CD14-positive monocyte (primary cell): ENCODE data around the gene TKTL2. TPM values are rescaled to one million over a fixed set of nuclear protein-coding genes. Genes with fewer than 3 reads are reported as not detected.

ENCODE experiments used
- DNase-seq, 3 donors: peaks; one replicate each; pipeline ENCODE4 v3.0.0-alpha.2; 2011 to 2022
- H2AFZ ChIP-seq: 2 replicates; pipeline ENCODE4 v1.6.0; 2012; ENCODE audit warnings: mild to moderate bottlenecking, low read depth, low read length, inconsistent platforms; ENCODE audit not compliant: insufficient read depth, poor library complexity, severe bottlenecking
- H3K27ac ChIP-seq, 2 donors: 1 replicate in 1 of 2; 2 replicates in 1 of 2; pipeline ENCODE4 v1.5.1; 2012 to 2013; ENCODE audit warnings: low read length in 2 of 2, control low read depth in 1 of 2, inconsistent platforms in 1 of 2, low read depth in 1 of 2, mild to moderate bottlenecking in 1 of 2
- H3K27me3 ChIP-seq, 2 donors: one replicate each; pipeline versions ENCODE4 v1.6.0 to v1.6.1; 2011 to 2013; ENCODE audit warnings: low read length in 2 of 2; ENCODE audit not compliant: control insufficient read depth in 2 of 2, insufficient read depth in 2 of 2
- H3K36me3 ChIP-seq, 2 donors: replicated peaks in 1 of 2; 1 replicate in 1 of 2; 2 replicates in 1 of 2; pipeline versions ENCODE4 v1.5.1 to v1.6.1; 2012 to 2013; ENCODE audit warnings: low read length in 2 of 2, control low read depth in 1 of 2, inconsistent platforms in 1 of 2, mild to moderate bottlenecking in 1 of 2; ENCODE audit not compliant: insufficient read depth in 2 of 2, control insufficient read depth in 1 of 2
- H3K4me1 ChIP-seq, 2 donors: 1 replicate in 1 of 2; 2 replicates in 1 of 2; pipeline versions ENCODE4 v1.5.1 to v1.6.1; 2012 to 2013; ENCODE audit warnings: low read length in 2 of 2, control low read depth in 1 of 2, inconsistent platforms in 1 of 2, mild to moderate bottlenecking in 1 of 2, moderate library complexity in 1 of 2; ENCODE audit not compliant: insufficient read depth in 2 of 2, control insufficient read depth in 1 of 2
- H3K4me2 ChIP-seq: replicated peaks from 2 replicates; pipeline ENCODE3; 2012; ENCODE audit warnings: low read length, moderate library complexity, mild to moderate bottlenecking; ENCODE audit not compliant: poor library complexity, severe bottlenecking; ENCODE audit errors: extremely low read depth
- H3K4me3 ChIP-seq, 3 experiments: fragments of 200-600 bp in 1 of 3; sonication (generic) in 1 of 3; replicated peaks in 1 of 3; 1 replicate in 2 of 3; 2 replicates in 1 of 3; pipeline ENCODE4 v1.5.1; 2011 to 2013; ENCODE audit warnings: low read length in 3 of 3, mild to moderate bottlenecking in 3 of 3, control low read depth in 2 of 3, low read depth in 2 of 3, inconsistent platforms in 1 of 3, moderate library complexity in 1 of 3
- H3K79me2 ChIP-seq: 2 replicates; pipeline ENCODE4 v1.6.0; 2012; ENCODE audit warnings: mild to moderate bottlenecking, control low read depth, inconsistent platforms, low read length, moderate library complexity; ENCODE audit not compliant: insufficient read depth
- H3K9ac ChIP-seq: 2 replicates; pipeline ENCODE4 v1.6.0; 2017; ENCODE audit warnings: low read length, mild to moderate bottlenecking; ENCODE audit not compliant: insufficient read depth, poor library complexity, severe bottlenecking
- H3K9me3 ChIP-seq, 2 donors: replicated peaks in 1 of 2; 1 replicate in 1 of 2; 2 replicates in 1 of 2; pipeline versions ENCODE4 v1.5.1 to v1.6.1; 2012 to 2013; ENCODE audit warnings: low read length in 2 of 2, control low read depth in 1 of 2; ENCODE audit not compliant: control insufficient read depth in 1 of 2, insufficient read depth in 1 of 2
- H4K20me1 ChIP-seq: 2 replicates; pipeline ENCODE4 v1.6.0; 2012; ENCODE audit warnings: mild to moderate bottlenecking, low read length, control low read depth, moderate library complexity; ENCODE audit not compliant: insufficient read depth
- H3K27ac Mint-ChIP-seq, 7 donors: one replicate each; pipeline ENCODE4 v1.8.0; 2020; ENCODE audit warnings: mild to moderate bottlenecking in 7 of 7, mixed read lengths in 7 of 7, moderate library complexity in 6 of 7, inconsistent platforms in 2 of 7
- H3K27me3 Mint-ChIP-seq, 3 donors: one replicate each; pipeline ENCODE4 v1.8.0; 2021 to 2022; ENCODE audit warnings: low read depth in 3 of 3, mild to moderate bottlenecking in 3 of 3, mixed read lengths in 3 of 3, moderate library complexity in 3 of 3, inconsistent platforms in 1 of 3
- H3K36me3 Mint-ChIP-seq, 2 donors: one replicate each; pipeline ENCODE4 v1.8.0; 2020; ENCODE audit warnings: mixed read lengths in 2 of 2, inconsistent platforms in 1 of 2, mild to moderate bottlenecking in 1 of 2
- H3K4me1 Mint-ChIP-seq: one replicate; pipeline ENCODE4 v1.8.0; 2020; ENCODE audit warnings: mild to moderate bottlenecking, mixed read lengths
- H3K4me3 Mint-ChIP-seq, 2 donors: one replicate each; pipeline ENCODE4 v1.8.0; 2020; ENCODE audit warnings: mild to moderate bottlenecking in 2 of 2, mixed read lengths in 2 of 2, moderate library complexity in 1 of 2
- H3K9me3 Mint-ChIP-seq, 7 donors: one replicate each; pipeline ENCODE4 v1.8.0; 2020 to 2022; ENCODE audit warnings: mixed read lengths in 7 of 7, mild to moderate bottlenecking in 6 of 7, moderate library complexity in 6 of 7, inconsistent platforms in 2 of 7
- WGBS: methylation state at CpG from one replicate; pipeline ENCODE4 v1.1.5; 2013; ENCODE audit warnings: missing lambda C conversion rate; ENCODE audit not compliant: insufficient coverage; 5-methylcytosine and 5-hydroxymethylcytosine counted together
- intact Hi-C, 2 donors: fragments of 100-400 bp; cut with micrococcal nuclease; formaldehyde crosslinking; loops; one replicate each; pipeline versions ENCODE4 v1.15.0 to v1.15.1; 2023
- polyA plus RNA-seq, 3 donors: library from polyadenylated mRNA; depleted of rRNA in 1 of 3; unstranded in 2 of 3; stranded (reverse) in 1 of 3; fragments of 300-500 nt in 2 of 3; fragments of >200 nt in 1 of 3; fragmentation: Illumina TruSeq in 2 of 3; gene quantifications; 1 replicate in 2 of 3; 2 replicates in 1 of 3; pipeline ENCODE4 v1.2.3, GENCODE V29; 2012 to 2021
- TF ChIP-seq, protein P1 (sequence below): fragments of 200-600 bp; IDR thresholded peaks from one replicate; pipeline ENCODE4 v1.8.0; 2022; ENCODE audit warnings: antibody characterized with exemption, mild to moderate bottlenecking

TKTL2 gene
- polyA plus RNA-seq, 3 donors: 0.16 TPM; not detected in 2

GRCh38 chr4:163462556-163462955 is 11.0 kb downstream of the TKTL2 start:
- Mint-ChIP-seq H3K27me3 (peaks cover 4 to 9% (median 7%) of the 10 kb centered on the region in 3 donors), H3K4me1 (no peaks in the 10 kb centered on the region), H3K9me3 (peaks cover 0 to 3% (median 0%) of the 10 kb centered on the region in 7 donors), H3K36me3 (no peaks in the 10 kb centered on the region), H3K27ac (no peak overlapping the region), H3K4me3 (no peak overlapping the region)
- no peak overlapping the region for H3K4me3 ChIP-seq
- no peaks in the 10 kb centered on the region for H4K20me1 ChIP-seq
- H3K36me3 ChIP-seq: no peaks in the 10 kb centered on the region
- no peak overlapping the region for H3K27ac ChIP-seq
- H3K27me3 ChIP-seq: peaks cover 0 to 10% of the 10 kb centered on the region in 2 donors
- 94% methylated on average over 3 of the region's 5 CpGs for WGBS
- H3K4me2 ChIP-seq: no peak overlapping the region
- intact Hi-C loops: no loop called here
- no peak overlapping the region for H3K9ac ChIP-seq
- no peaks in the 10 kb centered on the region for H3K79me2 ChIP-seq
- no peaks in the 10 kb centered on the region for H3K4me1 ChIP-seq
- H2AFZ ChIP-seq: no peak overlapping the region
- no peaks in the 10 kb centered on the region for H3K9me3 ChIP-seq
- DNase-seq: no peak
- TF ChIP-seq, protein P1, sequence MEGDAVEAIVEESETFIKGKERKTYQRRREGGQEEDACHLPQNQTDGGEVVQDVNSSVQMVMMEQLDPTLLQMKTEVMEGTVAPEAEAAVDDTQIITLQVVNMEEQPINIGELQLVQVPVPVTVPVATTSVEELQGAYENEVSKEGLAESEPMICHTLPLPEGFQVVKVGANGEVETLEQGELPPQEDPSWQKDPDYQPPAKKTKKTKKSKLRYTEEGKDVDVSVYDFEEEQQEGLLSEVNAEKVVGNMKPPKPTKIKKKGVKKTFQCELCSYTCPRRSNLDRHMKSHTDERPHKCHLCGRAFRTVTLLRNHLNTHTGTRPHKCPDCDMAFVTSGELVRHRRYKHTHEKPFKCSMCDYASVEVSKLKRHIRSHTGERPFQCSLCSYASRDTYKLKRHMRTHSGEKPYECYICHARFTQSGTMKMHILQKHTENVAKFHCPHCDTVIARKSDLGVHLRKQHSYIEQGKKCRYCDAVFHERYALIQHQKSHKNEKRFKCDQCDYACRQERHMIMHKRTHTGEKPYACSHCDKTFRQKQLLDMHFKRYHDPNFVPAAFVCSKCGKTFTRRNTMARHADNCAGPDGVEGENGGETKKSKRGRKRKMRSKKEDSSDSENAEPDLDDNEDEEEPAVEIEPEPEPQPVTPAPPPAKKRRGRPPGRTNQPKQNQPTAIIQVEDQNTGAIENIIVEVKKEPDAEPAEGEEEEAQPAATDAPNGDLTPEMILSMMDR: no peak

- no peaks in the 10 kb centered on the region for H3K79me2 ChIP-seq
- no peaks in the 10 kb centered on the region for H3K36me3 Mint-ChIP-seq
- H3K27me3 ChIP-seq: peaks cover 0 to 2% of the 10 kb centered on the region in 2 donors
- peaks cover 2% of the 10 kb centered on the region for H3K4me1 Mint-ChIP-seq
- H3K4me3 ChIP-seq: no peak overlapping the region
- H3K4me2 ChIP-seq: no peak overlapping the region
- H3K27ac ChIP-seq: no peak overlapping the region
- no peaks in the 10 kb centered on the region for H3K36me3 ChIP-seq
- TF ChIP-seq, protein P1: no peak
- intact Hi-C loops: no loop called here
- H3K27me3 Mint-ChIP-seq: peaks cover 2 to 6% (median 4%) of the 10 kb centered on the region in 3 donors
- WGBS: 100% methylated on average over 1 of the region's 6 CpGs
- no peak overlapping the region for H2AFZ ChIP-seq
- H3K9me3 Mint-ChIP-seq: peaks cover 0 to 3% (median 0%) of the 10 kb centered on the region in 7 donors
- no peaks in the 10 kb centered on the region for H3K4me1 ChIP-seq
- H3K27ac Mint-ChIP-seq: no peak overlapping the region
- no peaks in the 10 kb centered on the region for H4K20me1 ChIP-seq
- no peak for DNase-seq
- H3K9ac ChIP-seq: no peak overlapping the region
- no peak overlapping the region for H3K4me3 Mint-ChIP-seq
- no peaks in the 10 kb centered on the region for H3K9me3 ChIP-seq
Measured at GRCh38 chr4:163448540-163449203, 24.9 kb downstream of the TKTL2 start.
